Pulmonary artery endothelial cell (primary cell): Measurements from ENCODE around the gene SLC13A3. TPM values are rescaled to one million over a fixed set of nuclear protein-coding genes. Genes with fewer than 3 reads are reported as not detected.

Experiments used
- DNase-seq: peaks from one replicate; pipeline ENCODE4 v3.0.0-alpha.2; 2011; ENCODE audit warnings: low read depth, low spot score
- total RNA-seq: library from RNA; depleted of rRNA; stranded (reverse); fragments of >200 nt; gene quantifications from 2 replicates; pipeline ENCODE4 v1.2.3, GENCODE V29; 2014

Gene SLC13A3
- total RNA-seq, 1 donor from 2014 or later = 0.40 TPM

GRCh38 chr20:46637020-46637419, 14.2 kb downstream of the SLC13A3 start:
- DNase-seq = no peak

- DNase-seq = no peak
These were observed 14.7 kb downstream of the SLC13A3 start for GRCh38 chr20:46636514-46636913.

GRCh38 chr20:46635514-46636136, 15.6 kb downstream of the SLC13A3 start:
- DNase-seq = no peak

- no peak for DNase-seq
These were observed 16.7 kb downstream of the SLC13A3 start for GRCh38 chr20:46634528-46634927.

- DNase-seq = no peak
These were observed 19.3 kb downstream of the SLC13A3 start for GRCh38 chr20:46631874-46632446.

- no peak for DNase-seq
These were observed 19.9 kb downstream of the SLC13A3 start for GRCh38 chr20:46631212-46631869.

- no peak for DNase-seq
These were observed 21.0 kb downstream of the SLC13A3 start for GRCh38 chr20:46630306-46630705.

GRCh38 chr20:46629341-46629740, 21.9 kb downstream of the SLC13A3 start:
- no peak for DNase-seq

GRCh38 chr20:46627234-46627633, 24.0 kb downstream of the SLC13A3 start:
- DNase-seq = no peak

- no peak for DNase-seq
These were observed 24.5 kb downstream of the SLC13A3 start for GRCh38 chr20:46626758-46627157.

- DNase-seq = no peak
These were observed 25.3 kb downstream of the SLC13A3 start for GRCh38 chr20:46625875-46626373.

- no peak for DNase-seq
These were observed 26.3 kb downstream of the SLC13A3 start for GRCh38 chr20:46624946-46625345.

GRCh38 chr20:46622165-46622564, 29.1 kb downstream of the SLC13A3 start:
- no peak for DNase-seq

- DNase-seq = no peak
These were observed 29.8 kb downstream of the SLC13A3 start for GRCh38 chr20:46621492-46621891.

GRCh38 chr20:46619445-46619844, 31.8 kb downstream of the SLC13A3 start:
- no peak for DNase-seq

- no peak for DNase-seq
These were observed 32.8 kb downstream of the SLC13A3 start for GRCh38 chr20:46618316-46619100.

- DNase-seq = no peak
These were observed 36.8 kb downstream of the SLC13A3 start for GRCh38 chr20:46614503-46614902.

GRCh38 chr20:46610145-46610544, 41.1 kb downstream of the SLC13A3 start:
- DNase-seq = no peak

GRCh38 chr20:46609043-46609442, 42.2 kb downstream of the SLC13A3 start:
- DNase-seq = no peak

GRCh38 chr20:46607849-46608497, 43.3 kb downstream of the SLC13A3 start:
- no peak for DNase-seq

- DNase-seq = no peak
These were observed 43.9 kb downstream of the SLC13A3 start for GRCh38 chr20:46607191-46607848.
